SU-DHL-6 (cell line): ENCODE data around the gene HM13.

Experiments
- EZH2phosphoT487 ChIP-seq: fragments of 200-600 bp; sonication (generic), shearing (Covaris generic); conservative IDR thresholded peaks from 2 replicates; pipeline ENCODE4 v1.6.1; 2018; ENCODE audit warnings: mild to moderate bottlenecking, antibody characterized with exemption, low read length, moderate library complexity, mixed read lengths
- TF ChIP-seq, protein P1 (sequence below): fragments of 200-600 bp; sonication (generic); IDR thresholded peaks from one replicate; pipeline ENCODE4 v1.5.1; 2017; ENCODE audit warnings: antibody characterized with exemption, mild to moderate bottlenecking, low read length, moderate library complexity; ENCODE audit not compliant: insufficient read depth, poor library complexity, severe bottlenecking

DNA sequence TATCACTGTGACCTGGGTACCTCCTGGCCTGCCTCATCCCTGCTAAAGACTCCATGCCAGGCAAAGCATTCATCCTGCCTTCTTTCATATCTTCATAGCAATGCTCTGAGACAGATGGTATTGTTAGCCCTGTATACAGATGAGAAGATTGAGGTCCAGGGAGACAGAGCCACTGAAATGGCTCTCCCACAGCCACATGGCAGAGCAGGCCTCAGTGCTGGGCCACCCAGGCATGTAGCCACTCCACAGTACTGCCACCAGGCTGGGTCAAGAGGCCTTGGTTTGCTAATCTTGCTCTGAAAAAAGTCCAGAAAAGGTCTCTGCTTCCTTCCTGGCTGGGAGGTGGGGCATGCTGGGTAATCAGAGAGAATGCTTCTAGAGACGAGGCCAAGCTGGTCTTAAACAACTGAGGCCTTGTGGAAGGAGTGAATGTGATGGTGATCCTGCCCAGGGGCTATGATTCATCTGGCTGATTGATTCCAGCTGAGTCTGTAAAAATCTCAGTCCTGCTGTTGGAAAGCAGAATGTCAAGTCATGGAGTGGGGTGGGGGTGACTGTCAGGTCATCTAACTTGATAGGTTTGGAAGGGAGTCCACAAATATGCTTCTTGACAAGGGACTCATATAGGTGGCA is 29.8 kb downstream of the HM13 start:
- TF ChIP-seq, protein P1, sequence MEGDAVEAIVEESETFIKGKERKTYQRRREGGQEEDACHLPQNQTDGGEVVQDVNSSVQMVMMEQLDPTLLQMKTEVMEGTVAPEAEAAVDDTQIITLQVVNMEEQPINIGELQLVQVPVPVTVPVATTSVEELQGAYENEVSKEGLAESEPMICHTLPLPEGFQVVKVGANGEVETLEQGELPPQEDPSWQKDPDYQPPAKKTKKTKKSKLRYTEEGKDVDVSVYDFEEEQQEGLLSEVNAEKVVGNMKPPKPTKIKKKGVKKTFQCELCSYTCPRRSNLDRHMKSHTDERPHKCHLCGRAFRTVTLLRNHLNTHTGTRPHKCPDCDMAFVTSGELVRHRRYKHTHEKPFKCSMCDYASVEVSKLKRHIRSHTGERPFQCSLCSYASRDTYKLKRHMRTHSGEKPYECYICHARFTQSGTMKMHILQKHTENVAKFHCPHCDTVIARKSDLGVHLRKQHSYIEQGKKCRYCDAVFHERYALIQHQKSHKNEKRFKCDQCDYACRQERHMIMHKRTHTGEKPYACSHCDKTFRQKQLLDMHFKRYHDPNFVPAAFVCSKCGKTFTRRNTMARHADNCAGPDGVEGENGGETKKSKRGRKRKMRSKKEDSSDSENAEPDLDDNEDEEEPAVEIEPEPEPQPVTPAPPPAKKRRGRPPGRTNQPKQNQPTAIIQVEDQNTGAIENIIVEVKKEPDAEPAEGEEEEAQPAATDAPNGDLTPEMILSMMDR: no peak
- no peak for TF ChIP-seq EZH2phosphoT487
